ENCODE results near the gene ZBTB1.

The ZBTB1 gene

GRCh38 chr14:64573109-64573508, 68.5 kb downstream of the ZBTB1 start:
- no peak for DNase-seq
